ENCODE results near the gene KCNG2. TPM values are rescaled to one million over a fixed set of nuclear protein-coding genes. Genes with fewer than 3 reads are reported as not detected.

The KCNG2 gene
- total RNA-seq, 3 donors from 2014 or later (not counting 1 experiment from before 2014, with no cell fraction given), result not detected

- ATAC-seq (no peak), DNase-seq (no peak)
- 98% methylated on average over 10 of the region's 10 CpGs for WGBS (ENCODE audit: insufficient coverage)
- Histone ChIP-seq H3K27me3 (ENCODE audit: control insufficient read depth, insufficient read depth, low read length) (no peaks in the 10 kb centered on the region), H3K36me3 (ENCODE audit: control insufficient read depth, insufficient read depth, low read length) (peaks cover 26% of the 10 kb centered on the region), H3K9me3 (ENCODE audit: control insufficient read depth, insufficient read depth, low read length) (no peaks in the 10 kb centered on the region), H3K27ac (ENCODE audit: low read length) (no peak overlapping the region), H3K4me3 (ENCODE audit: low read length) (no peak overlapping the region), H3K4me1 (ENCODE audit: control insufficient read depth, insufficient read depth, low read length) (no peaks in the 10 kb centered on the region)
- peaks cover 12 to 20% of the 10 kb centered on the region in 2 donors for H3K4me1 Mint-ChIP-seq
- intact Hi-C loops (cut with micrococcal nuclease), result no loop called here
- no peaks in the 10 kb centered on the region for H3K27me3 Mint-ChIP-seq (ENCODE audit: low read depth in 2 of 2)
- TF ChIP-seq, protein P1, sequence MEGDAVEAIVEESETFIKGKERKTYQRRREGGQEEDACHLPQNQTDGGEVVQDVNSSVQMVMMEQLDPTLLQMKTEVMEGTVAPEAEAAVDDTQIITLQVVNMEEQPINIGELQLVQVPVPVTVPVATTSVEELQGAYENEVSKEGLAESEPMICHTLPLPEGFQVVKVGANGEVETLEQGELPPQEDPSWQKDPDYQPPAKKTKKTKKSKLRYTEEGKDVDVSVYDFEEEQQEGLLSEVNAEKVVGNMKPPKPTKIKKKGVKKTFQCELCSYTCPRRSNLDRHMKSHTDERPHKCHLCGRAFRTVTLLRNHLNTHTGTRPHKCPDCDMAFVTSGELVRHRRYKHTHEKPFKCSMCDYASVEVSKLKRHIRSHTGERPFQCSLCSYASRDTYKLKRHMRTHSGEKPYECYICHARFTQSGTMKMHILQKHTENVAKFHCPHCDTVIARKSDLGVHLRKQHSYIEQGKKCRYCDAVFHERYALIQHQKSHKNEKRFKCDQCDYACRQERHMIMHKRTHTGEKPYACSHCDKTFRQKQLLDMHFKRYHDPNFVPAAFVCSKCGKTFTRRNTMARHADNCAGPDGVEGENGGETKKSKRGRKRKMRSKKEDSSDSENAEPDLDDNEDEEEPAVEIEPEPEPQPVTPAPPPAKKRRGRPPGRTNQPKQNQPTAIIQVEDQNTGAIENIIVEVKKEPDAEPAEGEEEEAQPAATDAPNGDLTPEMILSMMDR (IDR thresholded peaks at IDR 0.05), result no peak
- H3K4me3 Mint-ChIP-seq, result no peak overlapping the region
- no peaks in the 10 kb centered on the region for H3K9me3 Mint-ChIP-seq
- H3K27ac Mint-ChIP-seq, result no peak overlapping the region
- no peaks in the 10 kb centered on the region for H3K36me3 Mint-ChIP-seq
These were observed 41.6 kb upstream of the KCNG2 start for GRCh38 chr18:79756143-79756500.

- H3K27ac ChIP-seq (ENCODE audit: low read length), result no peak overlapping the region
- no peaks in the 10 kb centered on the region for H3K4me1 ChIP-seq (ENCODE audit: control insufficient read depth, insufficient read depth, low read length)
- H3K9me3 ChIP-seq (ENCODE audit: control insufficient read depth, insufficient read depth, low read length), result no peaks in the 10 kb centered on the region
- H3K27me3 ChIP-seq (ENCODE audit: control insufficient read depth, insufficient read depth, low read length), result no peaks in the 10 kb centered on the region
- peaks cover 6 to 15% of the 10 kb centered on the region in 2 donors for H3K4me1 Mint-ChIP-seq
- no peaks in the 10 kb centered on the region for H3K36me3 Mint-ChIP-seq
- H3K27ac Mint-ChIP-seq, result no peak overlapping the region
- ATAC-seq (no peak), DNase-seq (no peak)
- H3K4me3 Mint-ChIP-seq, result no peak overlapping the region
- peaks cover 23% of the 10 kb centered on the region for H3K36me3 ChIP-seq (ENCODE audit: control insufficient read depth, insufficient read depth, low read length)
- intact Hi-C loops (cut with micrococcal nuclease), result no loop called here
- no peaks in the 10 kb centered on the region for H3K9me3 Mint-ChIP-seq
- H3K27me3 Mint-ChIP-seq (ENCODE audit: low read depth in 2 of 2), result no peaks in the 10 kb centered on the region
- WGBS (ENCODE audit: insufficient coverage), result 98% methylated on average over 11 of the region's 11 CpGs
- H3K4me3 ChIP-seq (ENCODE audit: low read length), result no peak overlapping the region
- TF ChIP-seq, protein P1 (IDR thresholded peaks at IDR 0.05), result no peak
These were observed 40.9 kb upstream of the KCNG2 start for GRCh38 chr18:79756826-79757225.

DNA sequence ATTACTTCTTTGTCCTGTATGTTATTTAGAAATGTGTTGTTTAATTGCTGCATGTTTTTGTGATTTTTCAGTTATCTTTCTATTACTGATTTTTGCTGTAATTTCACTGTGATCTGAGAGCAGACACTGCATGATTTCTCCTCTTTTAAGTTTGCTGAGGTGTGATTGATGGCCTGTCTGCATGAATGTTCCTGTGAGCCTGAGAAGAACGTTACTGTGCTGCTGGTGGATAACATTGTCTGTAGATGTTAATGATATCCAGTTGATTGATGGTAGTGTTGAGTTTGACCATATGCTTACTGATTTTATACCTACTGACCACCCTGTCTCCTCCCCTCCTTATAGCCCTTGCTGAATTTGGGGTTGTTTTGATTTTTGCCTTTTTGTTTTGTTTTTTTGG is 37.4 kb upstream of the KCNG2 start:
- Mint-ChIP-seq H3K4me1 (peaks cover 0 to 13% of the 10 kb centered on the region in 2 donors), H3K27me3 (ENCODE audit: low read depth in 2 of 2) (no peaks in the 10 kb centered on the region), H3K4me3 (no peak overlapping the region), H3K27ac (no peak overlapping the region), H3K36me3 (no peaks in the 10 kb centered on the region), H3K9me3 (no peaks in the 10 kb centered on the region)
- no peak for ATAC-seq
- TF ChIP-seq, protein P1 (IDR thresholded peaks at IDR 0.05), result no peak
- Histone ChIP-seq H3K4me1 (ENCODE audit: control insufficient read depth, insufficient read depth, low read length) (no peaks in the 10 kb centered on the region), H3K4me3 (ENCODE audit: low read length) (no peak overlapping the region), H3K9me3 (ENCODE audit: control insufficient read depth, insufficient read depth, low read length) (peaks cover 4% of the 10 kb centered on the region), H3K27me3 (ENCODE audit: control insufficient read depth, insufficient read depth, low read length) (no peaks in the 10 kb centered on the region), H3K36me3 (ENCODE audit: control insufficient read depth, insufficient read depth, low read length) (peaks cover 1% of the 10 kb centered on the region), H3K27ac (ENCODE audit: low read length) (no peak overlapping the region)
- WGBS (ENCODE audit: insufficient coverage), result 27% methylated on average over 1 of the region's 1 CpG
- DNase-seq, result no peak
- intact Hi-C loops (cut with micrococcal nuclease), result no loop called here

DNA sequence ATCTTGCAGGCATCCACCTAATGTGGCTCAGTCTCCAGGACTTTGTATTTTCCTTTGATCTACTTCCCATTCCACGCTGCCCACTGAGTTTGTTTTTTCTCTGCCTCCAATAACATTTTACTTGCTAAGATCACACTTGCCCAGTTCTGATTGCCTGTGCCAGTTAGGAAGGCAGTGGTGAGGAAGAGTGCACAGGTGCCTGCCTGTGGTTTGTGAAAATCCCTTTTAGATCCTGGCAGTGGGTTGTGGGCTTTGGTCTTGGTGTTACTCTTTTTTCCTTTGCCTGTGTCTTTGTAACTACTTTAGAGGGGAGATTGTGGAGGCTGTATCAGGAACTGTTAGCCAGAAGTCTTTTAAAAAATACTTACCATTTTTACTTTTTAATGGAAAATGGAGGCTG is 36.9 kb upstream of the KCNG2 start:
- DNase-seq (no peak), ATAC-seq (no peak)
- Histone ChIP-seq H3K27me3 (ENCODE audit: control insufficient read depth, insufficient read depth, low read length) (no peaks in the 10 kb centered on the region), H3K27ac (ENCODE audit: low read length) (no peak overlapping the region), H3K36me3 (ENCODE audit: control insufficient read depth, insufficient read depth, low read length) (no peaks in the 10 kb centered on the region), H3K4me1 (ENCODE audit: control insufficient read depth, insufficient read depth, low read length) (no peaks in the 10 kb centered on the region), H3K4me3 (ENCODE audit: low read length) (no peak overlapping the region), H3K9me3 (ENCODE audit: control insufficient read depth, insufficient read depth, low read length) (peaks cover 4% of the 10 kb centered on the region)
- Mint-ChIP-seq H3K27me3 (ENCODE audit: low read depth in 2 of 2) (no peaks in the 10 kb centered on the region), H3K4me1 (peaks cover 0 to 13% of the 10 kb centered on the region in 2 donors), H3K27ac (no peak overlapping the region), H3K36me3 (no peaks in the 10 kb centered on the region), H3K9me3 (no peaks in the 10 kb centered on the region), H3K4me3 (no peak overlapping the region)
- 89% methylated on average over 1 of the region's 1 CpG for WGBS (ENCODE audit: insufficient coverage)
- intact Hi-C loops (cut with micrococcal nuclease), result no loop called here
- TF ChIP-seq, protein P1 (IDR thresholded peaks at IDR 0.05), result no peak

All from natural killer cell (primary cell).